HG03135 (cell line): ENCODE measurements around the gene ZNF669.

ENCODE experiments used
- ATAC-seq: cut with Tn5 transposase; IDR thresholded peaks from one replicate; pipeline ENCODE4 v1.9.1; 2021; ENCODE audit warnings: mild to moderate bottlenecking, moderate library complexity; ENCODE audit not compliant: unreplicated experiment

The ZNF669 gene

DNA sequence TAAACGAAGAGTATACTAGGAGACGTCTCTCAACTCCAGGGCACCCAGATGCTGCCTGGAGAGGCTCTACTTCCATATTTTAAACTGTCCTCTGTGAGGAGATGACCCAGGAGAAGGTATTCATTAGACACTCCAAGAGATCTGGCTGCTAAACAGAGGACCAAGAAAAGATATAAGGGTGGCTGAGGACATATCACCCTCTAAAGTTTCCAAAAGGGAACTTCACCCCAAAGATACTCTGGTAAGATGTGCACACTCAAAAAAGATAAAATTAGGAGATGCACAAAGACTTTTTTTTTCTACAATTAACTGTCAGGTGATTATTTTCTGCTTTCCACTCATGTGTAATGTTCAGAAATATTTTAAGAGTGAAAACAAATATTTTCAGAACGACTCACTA is 26.9 kb downstream of the ZNF669 start:
- no peak for ATAC-seq

DNA sequence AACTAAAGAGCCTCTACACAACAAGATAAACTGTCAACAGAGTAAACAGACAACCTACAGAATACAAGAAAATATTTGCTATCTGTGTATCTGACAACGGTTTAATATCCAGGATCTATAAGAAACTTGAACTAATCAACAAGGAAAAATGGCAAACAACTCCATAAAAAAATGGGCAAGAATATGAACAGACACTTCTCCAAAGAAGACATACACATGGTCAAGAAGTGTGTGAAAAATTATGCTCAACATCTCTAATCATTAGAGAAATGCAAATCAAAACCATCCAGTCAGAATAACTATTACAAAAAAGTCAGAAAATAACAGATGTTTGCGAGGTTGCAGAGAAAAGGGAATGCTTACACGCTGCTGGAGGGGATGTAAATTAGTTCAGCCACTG is 33.5 kb downstream of the ZNF669 start:
- ATAC-seq: no peak

DNA sequence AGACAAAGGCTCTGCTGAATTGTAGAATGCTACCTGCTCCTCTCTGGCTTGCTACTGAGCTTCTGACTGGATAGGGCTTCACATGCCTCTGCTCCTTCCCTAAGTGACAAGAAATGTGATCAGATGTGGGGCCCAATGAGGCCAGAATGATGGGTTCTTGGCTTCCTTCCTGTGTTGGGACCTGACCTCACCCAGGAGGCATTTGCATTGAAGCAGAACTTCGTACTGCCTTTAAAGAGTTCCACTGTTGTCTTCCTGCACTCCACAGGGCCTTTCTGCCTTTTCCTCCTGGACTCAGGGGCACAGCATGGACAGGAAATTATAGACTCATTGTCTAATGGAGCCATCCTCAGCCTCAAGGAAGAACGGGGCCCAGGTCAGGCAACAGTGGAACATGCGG is 39.9 kb downstream of the ZNF669 start:
- ATAC-seq: no peak

DNA sequence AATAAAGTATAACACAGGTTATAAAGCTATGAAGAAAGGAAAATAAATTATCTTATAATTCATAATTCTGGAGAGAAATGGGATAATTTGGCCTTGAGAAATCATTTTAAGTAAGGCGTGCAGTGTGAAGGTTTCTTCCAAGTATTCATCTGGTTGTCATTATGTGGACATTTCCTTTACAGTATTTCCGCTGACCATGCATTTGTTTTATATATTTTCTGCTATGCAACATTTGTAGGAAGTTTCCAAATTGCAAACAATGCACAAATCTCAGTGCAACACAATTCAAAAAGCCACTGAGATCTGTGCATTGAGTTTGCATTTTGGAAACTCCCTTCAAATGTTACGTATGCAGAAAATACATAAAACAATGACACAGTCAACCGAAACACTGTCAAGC is 43.4 kb downstream of the ZNF669 start:
- ATAC-seq: no peak

DNA sequence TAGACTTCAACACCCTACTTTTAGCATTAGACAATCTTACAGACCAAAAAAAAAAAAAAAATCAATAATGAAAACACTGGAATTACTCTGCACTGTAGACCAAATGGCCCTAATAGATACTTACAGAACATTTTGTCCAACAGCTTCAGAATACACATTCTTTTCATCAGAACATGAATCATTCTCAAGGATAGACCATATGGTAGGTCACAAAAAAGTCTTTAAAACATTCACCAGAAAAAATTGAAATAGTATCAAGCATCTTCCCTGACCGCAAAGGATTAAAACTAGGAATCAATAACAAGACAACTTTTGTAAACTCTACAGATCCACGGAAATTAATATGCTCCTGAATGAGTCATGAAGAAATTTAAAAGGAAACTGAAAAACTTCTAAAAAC is 48.1 kb downstream of the ZNF669 start:
- no peak for ATAC-seq

DNA sequence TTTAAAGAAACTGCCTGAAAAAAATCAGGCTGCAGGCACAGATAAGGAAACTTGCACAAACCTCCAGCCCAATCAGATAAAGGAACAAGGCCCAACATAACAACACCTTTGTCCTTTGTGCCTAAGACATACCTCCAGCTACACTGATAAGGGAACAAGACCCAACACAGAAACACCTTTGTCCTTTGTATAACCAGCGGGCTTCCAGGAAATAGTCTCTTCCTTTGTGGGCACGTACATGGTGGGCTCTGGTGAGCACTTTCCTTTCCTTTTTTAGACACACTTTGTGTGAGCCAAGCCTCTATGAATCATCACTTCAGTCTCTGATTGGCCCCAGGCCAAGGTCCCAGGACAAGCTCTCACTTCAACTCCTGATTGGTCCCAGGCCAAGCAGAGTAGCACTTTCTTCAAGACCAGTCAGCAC is 49.2 kb downstream of the ZNF669 start:
- ATAC-seq: no peak
